GM23338 (cell line): ENCODE results near the gene DYNLT5. TPM values are rescaled to one million over a fixed set of nuclear protein-coding genes. Genes with fewer than 3 reads are reported as not detected.

Experiments used
- ATAC-seq: fragments of 200-7000 bp; cut with Tn5 transposase; 3 replicates; pipeline ENCODE4 v1.9.1; 2020
- DNase-seq: peaks from one replicate; pipeline ENCODE4 v3.0.0-alpha.2; 2015; ENCODE audit warnings: low spot score
- H2AFZ ChIP-seq: fragments of 200-600 bp; sonication (generic); 2 replicates; pipeline ENCODE4 v1.8.0; 2016; ENCODE audit warnings: antibody characterized with exemption, mild to moderate bottlenecking, moderate library complexity
- H3F3A ChIP-seq: fragments of 200-600 bp; sonication (generic); replicated peaks from 2 replicates; pipeline ENCODE4 v1.8.0; 2017; ENCODE audit warnings: antibody characterized with exemption, mixed run types, low read depth
- H3K27ac ChIP-seq: fragments of 200-600 bp; sonication (generic); 2 replicates; pipeline ENCODE4 v1.6.1; 2016; ENCODE audit warnings: low read depth
- H3K27me3 ChIP-seq: fragments of 200-600 bp; sonication (generic); 2 replicates; pipeline ENCODE4 v1.8.0; 2016; ENCODE audit warnings: mild to moderate bottlenecking, mixed run types, moderate library complexity; ENCODE audit not compliant: insufficient read depth
- H3K36me3 ChIP-seq: fragments of 200-600 bp; sonication (generic); 2 replicates; pipeline ENCODE4 v1.8.0; 2016; ENCODE audit warnings: mild to moderate bottlenecking; ENCODE audit not compliant: insufficient read depth
- H3K4me1 ChIP-seq: fragments of 200-600 bp; sonication (generic); 2 replicates; pipeline ENCODE4 v1.8.0; 2016; ENCODE audit warnings: mild to moderate bottlenecking, moderate library complexity; ENCODE audit not compliant: insufficient read depth
- H3K4me2 ChIP-seq: fragments of 200-600 bp; sonication (generic); 2 replicates; pipeline ENCODE4 v1.7.1; 2017; ENCODE audit warnings: mixed run types
- H3K4me3 ChIP-seq: fragments of 200-600 bp; sonication (generic); 2 replicates; pipeline ENCODE4 v1.6.1; 2016; ENCODE audit warnings: mixed run types
- H3K79me2 ChIP-seq: fragments of 200-600 bp; sonication (generic); replicated peaks from 2 replicates; pipeline ENCODE4 v1.8.0; 2017; ENCODE audit warnings: mild to moderate bottlenecking; ENCODE audit not compliant: insufficient read depth
- H3K9me2 ChIP-seq: fragments of 200-600 bp; sonication (generic); 2 replicates; pipeline ENCODE4 v1.8.0; 2017; ENCODE audit not compliant: insufficient read depth
- H4K20me1 ChIP-seq: fragments of 200-600 bp; sonication (generic); replicated peaks from 2 replicates; pipeline ENCODE4 v1.8.0; 2017; ENCODE audit warnings: mild to moderate bottlenecking; ENCODE audit not compliant: insufficient read depth
- H3K27ac Mint-ChIP-seq: 2 replicates; pipeline ENCODE4 v1.8.0; 2020; ENCODE audit warnings: inconsistent platforms, mild to moderate bottlenecking, moderate library complexity, mixed read lengths
- H3K27me3 Mint-ChIP-seq: 3 replicates; pipeline ENCODE4 v1.8.0; 2022; ENCODE audit warnings: low read depth, mild to moderate bottlenecking, moderate library complexity, mixed read lengths, inconsistent platforms; ENCODE audit not compliant: insufficient read depth, poor library complexity
- H3K36me3 Mint-ChIP-seq: 3 replicates; pipeline ENCODE4 v1.8.0; 2021; ENCODE audit warnings: low read depth, mild to moderate bottlenecking, inconsistent platforms, moderate library complexity, mixed read lengths
- H3K4me1 Mint-ChIP-seq: 3 replicates; pipeline ENCODE4 v1.8.0; 2020; ENCODE audit warnings: mild to moderate bottlenecking, inconsistent platforms, mixed read lengths
- H3K4me3 Mint-ChIP-seq: 3 replicates; pipeline ENCODE4 v1.8.0; 2021; ENCODE audit warnings: moderate library complexity, mild to moderate bottlenecking, inconsistent platforms, mixed read lengths
- H3K9me3 Mint-ChIP-seq: 3 replicates; pipeline ENCODE4 v1.8.0; 2020; ENCODE audit warnings: moderate library complexity, mild to moderate bottlenecking, inconsistent platforms, mixed read lengths
- CREB1 ChIP-seq: fragments of 250-450 bp; sonication (Bioruptor Pico); IDR thresholded peaks from 2 replicates; pipeline ENCODE4 v1.5.0; 2020; ENCODE audit warnings: low read depth, mild to moderate bottlenecking, moderate library complexity
- CTCF ChIP-seq, 2 experiments: fragments of 200-600 bp in 1 of 2; sonication (generic) in 1 of 2; conservative IDR thresholded peaks; 2 replicates each; pipeline versions ENCODE4 v1.5.1 to v1.6.1; 2016 to 2017; ENCODE audit warnings: antibody characterized with exemption in 2 of 2, low read depth in 2 of 2, mild to moderate bottlenecking in 2 of 2, moderate library complexity in 1 of 2
- ETS1 ChIP-seq: IDR thresholded peaks from 2 replicates; pipeline ENCODE4 v1.6.1; 2016; ENCODE audit warnings: antibody characterized with exemption
- EZH2 ChIP-seq: fragments of 200-600 bp; sonication (generic); IDR thresholded peaks from one replicate; pipeline ENCODE4 v1.8.0; 2017; ENCODE audit warnings: antibody characterized with exemption, mild to moderate bottlenecking, low read depth; ENCODE audit not compliant: unreplicated experiment
- EZH2phosphoT487 ChIP-seq: fragments of 200-600 bp; sonication (generic); IDR thresholded peaks from one replicate; pipeline ENCODE4 v1.8.1; 2018; ENCODE audit warnings: antibody characterized with exemption; ENCODE audit not compliant: unreplicated experiment
- JUNB ChIP-seq: IDR thresholded peaks from one replicate; pipeline ENCODE4 v1.6.1; 2016; ENCODE audit warnings: antibody characterized with exemption; ENCODE audit not compliant: unreplicated experiment
- NANOG ChIP-seq: IDR thresholded peaks from 2 replicates; pipeline ENCODE4 v1.6.1; 2016; ENCODE audit warnings: antibody characterized with exemption, borderline replicate concordance
- POLR2AphosphoS5 ChIP-seq: IDR thresholded peaks from 2 replicates; pipeline ENCODE4 v1.6.1; 2016; ENCODE audit warnings: antibody characterized with exemption, low read depth
- REST ChIP-seq: IDR thresholded peaks from one replicate; pipeline ENCODE4 v1.6.1; 2018; ENCODE audit warnings: antibody characterized with exemption; ENCODE audit not compliant: unreplicated experiment
- STAT1 ChIP-seq: IDR thresholded peaks from one replicate; pipeline ENCODE4 v1.6.1; 2016; ENCODE audit warnings: antibody characterized with exemption; ENCODE audit not compliant: unreplicated experiment
- ZNF114 ChIP-seq: fragments of 250-450 bp; sonication (Bioruptor Pico); IDR thresholded peaks from 2 replicates; pipeline ENCODE4 v1.5.0; 2020; ENCODE audit warnings: mild to moderate bottlenecking, moderate library complexity
- ZNF331 ChIP-seq: fragments of 250-450 bp; sonication (Bioruptor Pico); IDR thresholded peaks from 2 replicates; pipeline ENCODE4 v1.5.0; 2020; ENCODE audit warnings: low read depth, mild to moderate bottlenecking, moderate library complexity
- ZNF462 ChIP-seq: fragments of 250-450 bp; sonication (Bioruptor Pico); IDR thresholded peaks from 2 replicates; pipeline ENCODE4 v1.5.0; 2020; ENCODE audit warnings: mild to moderate bottlenecking, moderate library complexity
- polyA plus RNA-seq: library from polyadenylated mRNA; unstranded; fragments of >200 nt; fragmentation: Nextera tagmentation; extraction: Ambion mirVana; gene quantifications from 2 replicates; pipeline ENCODE4 v1.2.1, GENCODE V29; 2016
- total RNA-seq: library from RNA; depleted of rRNA; stranded (reverse); fragments of >200 nt; shearing (Covaris generic); gene quantifications from 2 replicates; pipeline ENCODE4 v1.2.3, GENCODE V29; 2014

Gene DYNLT5
- total and polyA plus RNA-seq, 2 experiments from 2014 or later, result 0.95 to 2.8 TPM

GRCh38 chr1:66729119-66729518 lies 23.1 kb upstream of the DYNLT5 start:
- no peak overlapping the region for H3K27ac ChIP-seq
- H3K36me3 ChIP-seq, result no peaks in the 10 kb centered on the region
- no peaks in the 10 kb centered on the region for H3K36me3 Mint-ChIP-seq
- no peak overlapping the region for H3K4me2 ChIP-seq
- DNase-seq (no peak), ATAC-seq (no peak)
- H3K27me3 Mint-ChIP-seq, result peaks cover 5% of the 10 kb centered on the region
- H3K27ac Mint-ChIP-seq, result no peak overlapping the region
- no peaks in the 10 kb centered on the region for H4K20me1 ChIP-seq
- H3K4me3 ChIP-seq, result no peak overlapping the region
- H2AFZ ChIP-seq, result no peak overlapping the region
- H3F3A ChIP-seq, result no peaks in the 10 kb centered on the region
- H3K9me2 ChIP-seq, result no peaks in the 10 kb centered on the region
- H3K79me2 ChIP-seq, result no peaks in the 10 kb centered on the region
- peaks cover 10% of the 10 kb centered on the region for H3K4me1 ChIP-seq
- H3K9me3 Mint-ChIP-seq, result no peaks in the 10 kb centered on the region
- H3K4me1 Mint-ChIP-seq, result peaks cover 14% of the 10 kb centered on the region
- no peaks in the 10 kb centered on the region for H3K27me3 ChIP-seq
- no peak overlapping the region for H3K4me3 Mint-ChIP-seq
- TF ChIP-seq EZH2phosphoT487 (no peak), REST (no peak), NANOG (no peak), ZNF331 (CRISPR knock-in tag) (no peak), CREB1 (CRISPR knock-in tag) (no peak), STAT1 (no peak), ZNF114 (CRISPR knock-in tag) (no peak), POLR2AphosphoS5 (no peak), CTCF (conservative IDR thresholded peaks at IDR 0.05; ENCODE audit: low read depth in 2 of 2) (no peak), ETS1 (no peak), EZH2 (no peak), JUNB (no peak), ZNF462 (no peak)
